GF-D8 (cell line): ENCODE results near the gene PA2G4.
A peak's percentile ranks its signal among the peaks of the same experiment; 100 is the strongest.
"Not testable (repeated sequence)": the region's sequence is repeated elsewhere in the genome, so short reads cannot be mapped to it uniquely, and the experiment has no call there.

Experiments
- DNase-seq: peaks from one replicate; lab custom pipeline; 2025; lab: John Stamatoyannopoulos, UW

The PA2G4 gene

DNA sequence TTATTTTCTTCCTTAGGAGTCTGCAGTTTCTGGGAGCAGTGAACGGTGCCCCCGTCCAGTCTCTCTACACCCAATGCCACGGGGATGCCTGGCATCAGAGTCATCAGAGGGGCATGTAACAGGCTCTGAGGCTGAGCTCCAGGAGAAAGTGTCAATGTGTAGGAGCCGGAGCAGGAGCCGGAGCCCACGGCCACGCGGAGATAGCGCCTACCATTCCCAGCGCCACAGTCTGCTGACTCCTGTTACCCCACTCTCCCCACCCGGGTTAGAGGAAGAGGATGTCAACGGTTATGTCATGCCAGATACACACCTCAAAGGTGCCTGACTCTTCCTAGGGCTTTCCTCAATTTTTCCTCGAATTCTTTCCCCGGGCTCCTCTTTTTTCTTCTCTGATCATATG lies 3.3 kb upstream of the PA2G4 start:
- no peak for DNase-seq

DNA sequence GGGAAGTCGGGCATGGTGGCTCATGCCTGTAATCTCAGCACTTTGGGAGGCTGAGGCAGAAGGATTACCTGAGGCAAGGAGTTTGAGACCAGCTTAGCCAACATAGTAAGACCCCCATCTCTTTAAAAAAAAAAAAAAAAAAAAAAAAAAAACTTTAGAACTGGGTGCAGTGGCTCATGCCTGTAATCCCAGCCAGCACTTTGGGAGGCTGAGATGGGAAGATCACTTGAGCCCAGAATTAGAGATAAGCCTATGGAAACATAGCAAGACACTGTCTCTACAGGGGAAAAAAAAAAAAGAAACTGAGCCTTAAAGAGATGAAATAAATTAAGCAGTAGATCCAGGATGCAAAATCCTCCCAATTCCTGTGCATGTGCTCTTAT lies 1.7 kb upstream of the PA2G4 start:
- no peak for DNase-seq

DNA sequence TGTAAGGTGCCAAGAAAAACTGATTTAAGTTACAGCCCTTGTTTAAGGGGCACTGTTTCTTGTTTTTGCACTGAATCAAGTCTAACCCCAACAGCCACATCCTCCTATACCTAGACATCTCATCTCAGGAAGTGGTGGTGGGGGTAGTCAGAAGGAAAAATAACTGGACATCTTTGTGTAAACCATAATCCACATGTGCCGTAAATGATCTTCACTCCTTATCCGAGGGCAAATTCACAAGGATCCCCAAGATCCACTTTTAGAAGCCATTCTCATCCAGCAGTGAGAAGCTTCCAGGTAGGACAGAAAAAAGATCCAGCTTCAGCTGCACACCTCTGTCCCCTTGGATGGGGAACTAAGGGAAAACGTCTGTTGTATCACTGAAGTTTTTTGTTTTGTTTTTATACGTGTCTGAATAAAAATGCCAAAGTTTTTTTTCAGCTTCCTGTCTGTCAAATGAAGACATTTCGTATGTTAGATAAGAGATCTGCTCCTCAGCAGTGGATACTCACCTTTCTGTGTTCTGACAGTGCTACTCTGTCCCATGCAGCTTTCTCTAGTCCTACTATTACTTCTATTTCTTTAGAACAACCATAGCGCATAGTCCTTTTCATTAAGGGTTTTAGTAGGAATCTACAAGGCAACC lies 1.2 kb upstream of the PA2G4 start:
- DNase-seq, result no peak

DNA sequence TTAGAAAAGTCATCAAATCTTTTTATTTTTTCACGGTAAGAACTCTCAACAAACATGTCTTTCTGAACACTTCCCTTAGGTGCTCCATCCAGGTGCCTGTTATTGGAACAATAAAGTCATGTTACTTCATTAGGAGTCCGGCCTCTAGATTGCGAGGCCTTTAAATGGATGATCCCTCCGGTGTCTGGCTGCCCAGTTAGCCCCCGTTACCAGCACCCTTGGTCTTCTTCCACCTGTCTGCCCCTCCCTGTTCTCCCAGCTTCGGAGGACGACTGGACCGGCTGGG lies 593 bp upstream of the PA2G4 start:
- DNase-seq, result no peak

DNA sequence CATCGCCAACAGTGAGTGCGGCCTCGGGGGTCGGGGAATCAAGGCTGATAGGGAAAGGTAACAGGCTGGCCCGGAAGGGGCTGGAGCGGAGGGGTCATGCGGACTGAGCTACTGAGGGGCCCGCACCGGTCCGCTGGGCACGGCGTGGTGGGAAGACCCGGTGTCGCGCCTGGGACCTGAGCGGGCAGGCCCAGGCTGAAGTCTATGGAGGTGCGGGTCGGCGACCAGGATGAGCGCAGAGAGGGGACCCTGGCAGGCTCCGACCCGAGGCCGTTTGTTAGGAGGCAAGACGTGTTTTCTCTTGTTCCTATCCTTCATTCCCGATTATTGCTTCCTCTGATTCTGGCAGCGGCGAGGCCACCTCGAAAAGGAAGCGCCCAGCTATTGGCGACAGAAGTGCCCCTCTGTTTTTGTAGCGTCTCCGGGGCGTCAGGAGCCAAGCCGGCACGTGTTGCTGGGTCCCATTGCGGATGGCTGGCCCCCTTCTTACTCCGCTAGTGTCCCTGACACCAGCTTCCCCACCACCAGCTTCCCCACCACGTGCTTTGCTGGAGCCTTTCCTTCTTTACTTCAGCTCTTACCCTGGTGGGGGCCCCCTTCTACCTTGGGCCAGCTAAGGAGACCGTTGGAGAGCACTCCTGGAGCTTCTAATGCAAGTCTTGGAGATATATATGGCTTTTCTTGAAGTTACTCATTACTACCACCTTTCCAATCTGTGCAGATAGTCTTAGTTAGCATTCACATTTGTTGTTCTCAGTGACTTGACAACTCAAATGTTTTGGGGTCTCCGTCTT lies 653 bp downstream of the PA2G4 start:
- peak; percentile 24 for DNase-seq

DNA sequence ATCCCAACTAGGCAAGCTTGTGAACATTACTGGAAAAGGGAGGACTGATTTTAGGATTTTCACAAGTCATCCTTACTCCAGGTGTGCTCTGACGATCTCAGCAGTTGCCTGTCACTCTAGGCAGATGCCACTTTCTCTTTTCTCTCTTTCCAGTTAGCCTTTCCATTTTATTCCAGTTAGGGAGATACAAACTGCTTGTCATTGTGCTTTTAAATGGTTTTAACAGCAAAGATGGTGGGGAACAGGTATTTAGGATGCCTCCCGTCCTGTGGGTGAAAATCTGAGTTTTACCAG lies 1.2 kb downstream of the PA2G4 start:
- DNase-seq, result no peak

DNA sequence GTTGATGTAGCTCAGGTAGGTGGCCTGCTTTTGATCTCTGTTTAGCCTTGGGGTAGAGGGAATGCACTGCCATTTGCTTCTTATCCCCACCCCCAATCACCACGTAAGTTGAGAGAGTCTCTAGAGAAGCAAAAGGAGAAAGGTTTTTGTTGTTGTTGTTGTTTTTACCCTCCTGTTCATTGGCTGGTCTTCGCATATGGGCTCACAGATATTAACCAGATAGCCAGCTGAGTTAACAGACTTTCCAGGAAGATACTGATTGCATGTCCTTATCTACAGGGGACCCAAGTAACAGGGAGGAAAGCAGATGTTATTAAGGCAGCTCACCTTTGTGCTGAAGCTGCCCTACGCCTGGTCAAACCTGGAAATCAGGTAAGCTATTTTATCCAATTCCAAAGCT lies 2.9 kb downstream of the PA2G4 start:
- no peak for DNase-seq

DNA sequence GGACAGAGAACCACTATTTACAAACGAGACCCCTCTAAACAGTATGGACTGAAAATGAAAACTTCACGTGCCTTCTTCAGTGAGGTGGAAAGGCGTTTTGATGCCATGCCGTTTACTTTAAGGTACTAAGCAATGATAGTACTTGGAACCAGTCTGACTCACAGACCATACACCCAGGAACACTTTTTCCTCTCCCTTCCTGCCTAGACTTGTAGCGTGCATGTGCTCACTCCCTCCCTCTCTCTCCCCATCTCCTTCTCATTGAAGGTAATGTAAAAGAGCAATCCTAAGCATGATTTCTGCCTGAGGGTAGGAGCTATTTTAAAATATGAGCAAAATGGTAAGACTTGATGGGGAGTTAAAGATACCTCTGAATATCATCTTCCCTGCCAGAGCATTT lies 6.2 kb downstream of the PA2G4 start:
- DNase-seq, result no peak

DNA sequence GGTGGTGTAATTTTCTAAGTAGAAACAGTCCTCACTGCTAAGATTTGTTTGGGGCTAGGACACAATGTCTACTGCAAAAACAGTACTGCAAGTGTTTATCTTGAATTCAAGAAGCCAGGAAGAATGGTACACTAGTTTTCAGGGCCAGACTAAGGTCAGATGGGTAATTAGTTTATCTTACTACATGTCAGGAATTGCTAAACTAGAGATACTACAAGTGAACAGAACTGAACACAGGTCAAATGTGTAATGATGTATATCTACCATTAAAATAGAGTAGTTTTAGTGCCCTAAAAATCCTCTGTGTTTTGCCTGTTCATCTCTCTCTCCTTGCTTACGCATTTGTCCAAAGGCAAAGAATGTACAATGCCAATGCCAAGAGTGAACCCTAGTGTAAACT lies 9.7 kb downstream of the PA2G4 start:
- no peak for DNase-seq

DNA sequence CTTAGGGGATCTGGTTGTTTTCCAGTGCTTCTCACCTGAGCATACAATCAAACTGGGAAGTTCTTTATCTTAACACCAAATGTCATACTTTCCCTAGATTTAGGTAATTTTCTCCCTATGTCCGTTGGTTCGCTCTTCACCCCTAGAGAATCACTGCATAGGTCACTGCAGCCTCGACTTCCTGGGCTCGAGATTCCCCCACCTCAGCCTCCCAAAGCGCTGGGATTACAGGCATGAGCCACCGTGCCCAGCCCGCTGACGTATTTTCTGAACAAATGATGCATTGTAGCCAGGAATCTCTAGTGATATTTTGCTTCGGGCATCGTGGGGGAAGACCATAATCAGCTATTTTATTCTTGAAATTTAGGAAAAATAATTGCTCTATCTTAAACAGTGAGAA lies 11.0 kb downstream of the PA2G4 start:
- no peak for DNase-seq

DNA sequence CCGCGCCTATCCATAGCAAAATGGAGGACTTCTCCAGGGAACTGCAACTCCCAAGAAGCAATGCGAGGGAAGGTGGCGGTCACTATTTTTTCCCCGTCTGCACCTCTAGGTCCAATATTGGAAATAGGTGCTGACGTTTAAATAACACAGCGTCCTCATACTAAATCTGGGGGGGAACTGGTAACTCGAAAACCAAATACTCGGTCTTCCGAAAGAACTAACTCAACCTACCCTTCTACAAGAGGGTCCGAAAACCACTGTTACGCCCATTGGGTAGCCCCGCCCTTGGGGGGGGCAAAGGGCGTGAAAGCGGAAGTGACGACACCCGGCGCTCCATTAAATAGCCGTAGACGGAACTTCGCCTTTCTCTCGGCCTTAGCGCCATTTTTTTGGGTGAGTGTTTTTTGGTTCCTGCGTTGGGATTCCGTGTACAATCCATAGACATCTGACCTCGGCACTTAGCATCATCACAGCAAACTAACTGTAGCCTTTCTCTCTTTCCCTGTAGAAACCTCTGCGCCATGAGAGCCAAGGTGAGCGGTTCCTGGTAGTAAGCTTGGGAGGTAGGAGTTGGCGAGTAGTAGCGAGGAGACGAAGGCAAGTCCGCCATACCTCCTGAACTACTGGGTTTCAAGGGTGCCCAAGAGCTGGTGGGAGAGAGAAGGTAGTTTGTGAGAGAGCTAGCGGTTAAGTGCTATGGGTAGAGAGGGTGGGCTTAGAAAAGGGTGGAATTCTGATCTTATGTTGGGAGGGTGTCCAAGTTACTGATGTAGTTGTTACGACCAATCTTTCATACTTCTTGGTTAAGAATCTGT lies 12.1 kb downstream of the PA2G4 start, which contains the start of gene RPL41:
RPL41 (plus strand) TSS at position 367 of the 815 bp plus-strand sequence.
- peak; percentile 73 for DNase-seq

DNA sequence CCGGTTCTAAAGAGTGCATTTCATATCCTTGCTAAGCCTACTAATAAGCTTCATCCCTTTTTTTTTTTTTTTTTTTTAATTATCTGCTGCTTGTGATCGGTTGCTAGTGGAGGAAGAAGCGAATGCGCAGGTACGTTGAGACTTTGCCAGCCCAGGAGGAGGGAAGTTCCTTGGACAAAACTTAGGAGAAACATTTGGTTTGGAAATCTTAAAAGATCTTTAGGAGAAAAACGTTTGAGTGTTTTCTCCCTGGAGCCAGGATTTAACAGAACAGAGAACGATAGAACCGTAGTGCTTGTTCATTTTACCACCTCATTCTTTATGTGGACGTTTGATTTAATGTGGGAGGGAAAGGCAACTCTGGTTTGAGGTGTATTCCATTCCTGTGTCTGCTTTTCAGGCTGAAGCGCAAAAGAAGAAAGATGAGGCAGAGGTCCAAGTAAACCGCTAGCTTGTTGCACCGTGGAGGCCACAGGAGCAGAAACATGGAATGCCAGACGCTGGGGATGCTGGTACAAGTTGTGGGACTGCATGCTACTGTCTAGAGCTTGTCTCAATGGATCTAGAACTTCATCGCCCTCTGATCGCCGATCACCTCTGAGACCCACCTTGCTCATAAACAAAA lies 12.8 kb downstream of the PA2G4 start:
- not testable (repeated sequence) for DNase-seq

DNA sequence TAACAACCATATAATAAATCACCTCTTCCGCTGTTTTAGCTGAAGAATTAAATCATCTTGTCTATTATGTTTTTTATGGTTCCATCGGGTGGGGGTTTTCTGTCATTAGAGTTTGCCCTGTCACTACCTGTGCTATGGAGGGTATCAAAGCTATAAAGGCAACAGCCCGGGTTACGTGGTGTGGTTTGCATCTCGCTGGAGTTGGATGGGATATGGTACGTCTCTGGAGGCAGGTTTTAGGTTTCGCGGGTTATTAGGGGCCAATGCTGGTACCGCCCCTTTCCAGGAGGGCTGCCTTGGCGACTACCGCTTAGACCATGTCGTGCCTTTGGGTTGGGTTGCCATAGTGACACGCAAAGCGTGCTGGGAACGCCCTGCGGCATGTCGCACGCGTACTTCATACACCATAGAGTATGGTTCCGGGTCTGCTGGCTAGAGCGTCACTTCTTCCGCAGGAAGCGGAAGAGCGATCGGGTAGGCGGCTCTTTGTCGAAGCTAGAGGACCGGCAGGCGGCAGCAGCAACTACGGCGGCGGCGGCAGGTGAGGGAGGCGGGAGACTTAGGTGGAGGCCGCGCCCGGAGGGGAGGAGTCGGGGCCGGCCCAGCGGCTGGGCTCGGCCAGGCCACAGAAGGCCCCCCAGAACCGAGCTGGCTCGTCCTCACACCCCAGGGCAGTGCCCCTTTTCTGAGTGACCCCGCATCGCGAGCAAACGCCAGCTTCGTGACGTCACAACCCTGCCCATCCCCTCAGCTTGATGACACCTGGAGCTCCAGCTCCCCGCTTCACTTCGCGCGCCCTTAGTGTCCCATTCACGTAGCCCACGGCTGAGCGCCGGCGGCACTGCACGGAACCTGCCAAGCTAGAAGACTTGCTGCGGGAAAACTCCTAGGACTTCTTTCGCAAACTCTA lies 13.7 kb downstream of the PA2G4 start, which contains the start of gene ZC3H10:
ZC3H10 (plus strand) TSS at position 489 of the 910 bp plus-strand sequence. CDS start 2,297 bp downstream, outside the sequence.
- DNase-seq, result peak; percentile 97

DNA sequence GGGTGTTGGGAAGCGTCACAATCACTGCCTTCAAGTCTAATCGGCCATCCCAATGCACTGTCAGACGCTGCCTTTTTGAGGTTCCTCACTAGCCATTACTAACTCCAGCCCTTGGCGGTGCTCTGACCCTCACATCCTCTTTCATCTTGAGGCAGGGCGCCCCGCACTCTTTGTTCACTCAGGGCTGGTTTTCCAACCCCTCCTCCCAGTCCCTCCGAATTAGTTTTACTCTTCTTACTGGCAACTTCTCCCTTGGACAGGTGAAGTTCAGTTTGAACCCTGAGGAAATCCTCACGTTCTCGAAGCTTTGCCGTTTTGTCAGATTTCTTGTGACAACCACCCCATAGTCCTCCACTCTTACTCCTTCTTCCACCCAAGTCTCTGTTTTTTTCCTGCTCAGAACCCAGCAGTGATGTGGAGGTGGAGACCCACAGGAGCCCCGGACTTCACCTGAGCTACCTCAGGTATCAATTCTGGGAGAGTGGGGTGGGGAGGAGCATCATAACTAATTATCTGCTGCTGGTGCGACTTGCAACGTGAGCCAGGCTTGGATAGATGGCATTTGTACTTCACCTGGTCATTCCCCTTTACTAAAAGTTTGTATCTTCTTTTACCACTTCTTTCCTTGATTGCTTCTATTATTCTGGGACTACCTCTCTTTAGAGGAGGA lies 14.5 kb downstream of the PA2G4 start:
- DNase-seq, result no peak

DNA sequence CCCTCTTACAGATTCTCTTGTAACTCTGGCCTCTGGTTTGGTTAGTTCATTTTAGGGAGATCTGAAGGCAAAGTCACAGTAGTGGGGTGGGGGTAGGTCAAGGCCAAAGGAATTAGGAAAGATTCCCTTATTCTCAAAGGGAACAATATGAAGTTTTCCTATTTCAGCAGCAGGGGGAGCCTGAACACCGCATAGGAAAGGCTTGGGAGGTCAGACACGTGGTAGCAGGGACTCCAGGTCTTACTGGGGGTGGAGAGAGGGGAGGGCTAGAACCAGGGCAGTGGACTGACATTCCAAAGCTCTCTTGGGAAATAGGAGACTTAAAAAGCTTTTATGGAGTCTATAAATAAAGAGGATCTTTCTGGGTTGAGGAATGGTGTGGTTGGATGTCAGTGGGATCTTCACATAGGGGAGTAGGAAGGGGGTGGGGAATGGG lies 15.0 kb downstream of the PA2G4 start:
- DNase-seq, result peak; percentile 71

DNA sequence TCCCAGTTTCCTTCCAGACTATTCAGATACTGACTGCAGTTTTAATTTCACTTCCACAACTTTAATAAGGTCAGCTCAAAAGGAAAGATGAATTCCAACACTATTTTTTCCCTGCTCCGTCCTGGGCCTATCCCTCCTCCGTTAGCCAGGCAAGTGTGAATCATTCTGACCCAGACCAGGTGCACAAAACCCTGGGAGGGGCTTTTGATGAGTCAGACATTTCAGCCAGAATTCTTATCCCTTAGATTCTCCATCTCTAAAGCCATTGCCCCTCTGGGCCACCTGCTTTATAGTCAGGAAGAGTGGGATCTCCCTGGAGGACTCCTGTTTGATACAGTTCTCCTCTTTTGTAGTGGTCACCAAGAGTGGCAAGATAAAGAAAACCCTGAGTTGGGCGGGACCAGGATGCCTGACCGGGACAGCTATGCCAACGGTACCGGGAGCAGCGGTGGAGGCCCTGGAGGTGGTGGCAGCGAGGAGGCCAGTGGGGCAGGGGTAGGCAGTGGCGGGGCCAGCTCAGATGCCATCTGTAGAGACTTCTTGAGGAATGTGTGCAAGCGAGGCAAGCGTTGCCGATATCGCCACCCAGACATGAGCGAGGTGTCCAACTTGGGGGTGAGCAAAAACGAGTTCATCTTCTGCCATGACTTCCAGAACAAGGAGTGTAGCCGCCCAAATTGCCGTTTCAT lies 15.9 kb downstream of the PA2G4 start:
- DNase-seq, result no peak

DNA sequence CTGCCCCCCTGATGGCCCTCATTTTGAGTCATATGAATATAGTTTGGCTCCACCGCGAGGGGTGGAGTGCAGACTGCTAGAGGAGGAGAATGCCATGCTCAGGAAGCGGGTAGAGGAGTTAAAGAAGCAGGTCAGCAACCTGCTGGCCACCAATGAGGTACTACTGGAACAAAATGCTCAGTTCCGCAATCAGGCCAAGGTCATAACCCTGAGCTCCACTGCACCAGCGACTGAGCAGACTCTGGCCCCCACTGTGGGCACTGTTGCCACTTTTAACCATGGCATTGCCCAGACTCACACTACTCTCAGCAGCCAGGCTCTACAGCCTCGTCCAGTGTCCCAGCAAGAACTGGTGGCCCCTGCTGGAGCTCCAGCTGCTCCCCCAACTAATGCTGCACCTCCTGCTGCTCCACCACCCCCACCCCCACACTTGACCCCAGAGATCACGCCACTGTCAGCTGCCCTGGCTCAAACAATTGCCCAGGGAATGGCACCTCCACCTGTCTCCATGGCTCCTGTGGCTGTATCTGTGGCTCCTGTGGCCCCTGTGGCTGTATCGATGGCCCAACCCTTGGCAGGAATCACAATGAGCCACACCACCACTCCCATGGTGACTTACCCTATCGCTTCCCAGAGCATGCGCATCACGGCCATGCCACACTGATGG lies 17.0 kb downstream of the PA2G4 start:
- no peak for DNase-seq

DNA sequence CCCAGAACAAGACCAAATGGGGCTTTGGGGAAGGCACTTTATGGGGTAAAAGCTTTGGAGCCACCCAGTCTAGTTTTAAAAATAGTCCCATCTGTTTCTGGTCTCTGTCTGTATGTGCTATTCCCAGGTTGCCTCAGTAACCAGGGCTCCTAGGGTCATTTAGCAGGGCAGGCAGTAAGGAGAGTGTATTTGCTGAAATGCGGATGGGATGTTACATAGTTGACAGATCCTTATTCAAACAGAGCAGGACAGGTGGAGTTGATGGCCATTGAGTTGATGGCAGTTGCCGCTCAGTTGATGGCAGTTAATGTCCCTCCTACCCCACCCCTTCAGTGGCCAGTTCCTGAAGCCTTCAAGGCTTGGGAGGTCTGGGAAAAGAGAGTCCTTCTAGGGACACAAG lies 18.3 kb downstream of the PA2G4 start:
- no peak for DNase-seq

DNA sequence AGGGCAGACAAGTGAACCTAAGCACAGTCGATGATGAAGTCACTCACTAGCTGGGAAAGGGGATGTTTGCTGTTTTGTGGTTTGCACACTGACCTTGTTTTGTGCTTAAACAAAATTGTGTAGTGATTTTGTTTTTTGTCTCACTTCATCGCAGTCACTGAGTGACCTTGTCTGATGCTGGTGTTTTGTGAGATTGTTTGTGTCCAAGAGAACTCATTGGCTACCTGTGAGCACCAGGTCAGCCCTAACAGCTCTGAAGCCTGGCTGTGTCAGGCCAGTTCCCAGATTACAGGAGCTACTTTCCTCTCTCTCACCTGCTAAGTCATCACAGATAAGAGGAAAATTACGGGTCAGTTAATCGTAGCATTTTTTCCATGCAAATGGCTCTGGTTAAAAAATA lies 19.8 kb downstream of the PA2G4 start:
- no peak for DNase-seq

DNA sequence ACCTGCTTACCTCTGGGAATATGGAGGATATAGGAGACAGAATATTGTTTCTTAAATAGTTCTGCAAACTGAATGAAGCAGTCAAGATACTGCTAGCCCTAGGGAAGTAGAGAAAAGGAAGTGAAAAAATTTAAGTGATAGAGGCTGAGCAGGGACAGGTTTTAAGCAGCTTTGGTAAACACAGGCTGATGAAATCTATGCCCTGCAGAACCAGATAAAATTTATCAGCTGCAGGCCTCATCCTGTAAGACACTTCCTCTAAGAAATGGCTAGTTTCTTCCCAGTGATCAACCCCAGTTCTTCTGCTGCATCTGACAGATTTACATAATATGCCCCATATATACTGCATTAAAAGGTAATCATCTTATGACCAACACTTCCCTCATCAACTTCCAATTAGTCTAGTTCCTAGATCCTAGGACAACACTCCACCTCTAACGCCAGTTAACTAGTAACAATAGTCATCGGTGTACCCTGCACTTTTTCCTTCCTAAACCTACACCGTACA lies 22.4 kb downstream of the PA2G4 start:
- peak; percentile 93 for DNase-seq
